Caki2 (cell line): ENCODE measurements around the gene MCC. TPM values are rescaled to one million over a fixed set of nuclear protein-coding genes. Genes with fewer than 3 reads are reported as not detected.
A peak's percentile ranks its signal among the peaks of the same experiment; 100 is the strongest.
"Not testable (repeated sequence)": the region's sequence is repeated elsewhere in the genome, so short reads cannot be mapped to it uniquely, and the experiment has no call there.

ENCODE experiments used
- DNase-seq: peaks from one replicate; pipeline ENCODE4 v3.0.0-alpha.2; 2015; ENCODE audit warnings: low read depth
- in situ Hi-C: cut with HindIII; loops from 2 replicates; pipeline ENCODE4 v1.10.0; 2016; ENCODE audit warnings: low sequenced_read_pairs, low pct_unique_long_range_greater_than_20kb, mixed read lengths
- total RNA-seq: library from RNA; depleted of rRNA; stranded (reverse); fragments of >200 nt; shearing (Covaris generic); gene quantifications from 2 replicates; pipeline ENCODE4 v1.2.3, GENCODE V29; 2014; ENCODE audit warnings: low replicate concordance

The MCC gene
- total RNA-seq, 1 experiment from 2014 or later = 0.20 TPM

- no peak for DNase-seq
- in situ Hi-C loops = no loop called here
Measured at GRCh38 chr5:113502073-113502472, 13.8 kb upstream of the MCC start.

- in situ Hi-C loops = no loop called here
- no peak for DNase-seq
Measured at GRCh38 chr5:113495422-113495841, 7.2 kb upstream of the MCC start.

GRCh38 chr5:113493446-113493845 is 5.2 kb upstream of the MCC start:
- no peak for DNase-seq
- in situ Hi-C loops = no loop called here

DNA sequence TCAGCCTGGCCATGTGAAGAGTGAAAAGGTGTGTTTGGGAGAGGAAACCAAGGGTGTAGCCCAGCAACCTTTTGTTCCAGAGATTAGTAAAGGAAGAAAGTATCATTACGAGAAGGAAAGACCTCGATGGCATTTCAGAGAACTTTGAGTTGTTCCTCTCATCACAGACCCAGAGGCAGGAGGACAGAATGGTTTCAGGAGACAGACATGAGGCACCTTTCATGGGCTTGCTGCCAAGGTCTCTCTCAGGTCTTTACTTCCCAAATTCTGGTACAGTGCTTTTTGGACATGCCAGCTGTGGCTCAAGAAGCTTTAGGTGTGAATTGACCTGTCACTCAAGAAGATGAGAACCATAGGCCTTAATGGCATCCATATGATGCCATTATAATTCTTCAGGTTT is 2.8 kb upstream of the MCC start:
- no peak for DNase-seq
- in situ Hi-C loops = no loop called here

DNA sequence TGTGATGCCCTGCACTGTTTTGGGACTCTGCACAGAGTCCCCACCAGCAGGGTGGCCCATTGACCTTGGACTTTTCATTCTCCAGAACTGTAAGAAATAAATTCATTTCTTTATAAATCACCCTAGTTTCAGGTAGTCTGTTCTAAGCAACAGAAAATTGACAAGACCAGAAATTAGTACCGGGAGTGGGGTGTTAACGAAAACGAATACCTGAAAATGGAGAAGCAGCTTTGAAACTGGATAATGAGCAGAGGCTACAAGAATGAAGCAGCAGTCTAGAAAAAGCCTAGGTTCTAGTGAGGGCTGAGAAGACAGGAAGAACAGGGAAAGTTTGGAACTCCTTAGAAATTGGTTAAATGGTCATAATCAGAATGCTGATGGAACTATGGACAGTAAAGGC is 2.1 kb upstream of the MCC start:
- DNase-seq = no peak
- in situ Hi-C loops = no loop called here

GRCh38 chr5:113489299-113489698 is 1.0 kb upstream of the MCC start:
- DNase-seq = peak; percentile 82
- in situ Hi-C loops = no loop called here

- in situ Hi-C loops = no loop called here
Measured at GRCh38 chr5:113488645-113489184, 462 bp upstream of the MCC start.

DNA sequence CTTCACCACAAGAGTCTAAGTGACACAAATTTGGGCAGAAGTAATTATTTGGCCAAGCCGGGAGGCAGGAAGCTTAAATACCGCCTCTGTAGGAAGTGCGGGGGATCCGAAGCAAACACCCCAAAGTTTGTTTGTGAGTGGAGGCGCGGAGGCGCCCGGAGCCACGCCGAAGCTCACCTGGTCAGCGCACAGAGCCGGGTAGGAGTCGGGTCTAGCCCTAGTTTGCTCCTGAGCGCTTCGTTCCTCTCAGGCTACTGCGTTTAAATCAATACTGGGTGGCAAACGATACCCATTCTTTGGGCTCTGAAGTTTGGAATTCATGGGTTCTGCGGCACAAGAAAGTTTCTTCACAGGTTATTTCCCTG is 855 bp downstream of the MCC start:
- in situ Hi-C loops = no loop called here
- peak; percentile 31 for DNase-seq

More at GRCh38 chr5:113488645-113489184, 462 bp upstream of the MCC start:
- no peak for DNase-seq

GRCh38 chr5:113480243-113480642 is 8.0 kb downstream of the MCC start:
- in situ Hi-C loops = no loop called here
- DNase-seq = no peak

GRCh38 chr5:113478691-113479090 is 9.6 kb downstream of the MCC start:
- in situ Hi-C loops = no loop called here
- no peak for DNase-seq

GRCh38 chr5:113474100-113474728 is 14.0 kb downstream of the MCC start:
- in situ Hi-C loops = no loop called here
- DNase-seq = no peak

GRCh38 chr5:113463032-113463431 is 25.2 kb downstream of the MCC start:
- in situ Hi-C loops = no loop called here
- DNase-seq = no peak

DNA sequence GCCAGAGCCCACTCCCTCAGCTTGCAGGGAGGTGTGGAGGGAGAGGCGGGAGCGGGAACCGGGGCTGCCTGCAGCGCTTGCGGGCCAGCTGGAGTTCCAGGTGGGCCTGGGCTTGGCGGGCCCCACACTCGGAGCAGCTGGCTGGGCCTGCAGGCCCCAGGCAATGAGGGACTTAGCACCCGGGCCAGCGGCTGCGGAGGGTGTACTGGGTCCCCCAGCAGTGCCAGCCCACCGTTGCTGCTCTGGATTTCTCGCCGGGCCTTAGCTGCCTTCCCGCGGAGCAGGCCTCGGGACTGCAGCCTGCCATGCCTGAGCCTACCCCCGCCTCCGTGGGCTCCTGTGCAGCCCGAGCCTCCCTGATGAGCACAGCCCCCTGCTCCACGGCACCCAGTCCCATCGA is 31.1 kb downstream of the MCC start:
- DNase-seq, in situ Hi-C loops: not testable (repeated sequence)

GRCh38 chr5:113452941-113453340 is 35.3 kb downstream of the MCC start:
- in situ Hi-C loops = no loop called here
- no peak for DNase-seq

- in situ Hi-C loops = no loop called here
- DNase-seq = no peak
Measured at GRCh38 chr5:113451797-113452196, 36.5 kb downstream of the MCC start.

DNA sequence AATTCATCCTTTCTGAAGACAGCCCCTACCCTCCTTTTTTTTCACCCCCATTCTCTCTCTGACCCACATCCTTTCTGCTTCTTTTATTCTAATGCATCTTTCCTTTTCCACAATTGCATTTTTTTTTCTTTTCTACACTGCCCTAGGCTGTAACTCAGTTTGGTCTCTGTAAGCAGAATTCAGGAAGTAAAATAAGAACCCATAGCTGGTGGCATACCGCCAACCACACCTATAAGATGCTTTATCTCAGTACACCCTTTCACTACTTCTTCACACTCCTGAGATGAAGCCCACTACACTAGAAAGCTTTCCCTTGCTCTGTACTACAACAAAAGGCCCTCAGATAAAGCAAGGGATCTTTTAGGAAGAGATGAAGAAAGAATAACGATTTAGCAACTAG is 37.3 kb downstream of the MCC start:
- no peak for DNase-seq
- in situ Hi-C loops = no loop called here

DNA sequence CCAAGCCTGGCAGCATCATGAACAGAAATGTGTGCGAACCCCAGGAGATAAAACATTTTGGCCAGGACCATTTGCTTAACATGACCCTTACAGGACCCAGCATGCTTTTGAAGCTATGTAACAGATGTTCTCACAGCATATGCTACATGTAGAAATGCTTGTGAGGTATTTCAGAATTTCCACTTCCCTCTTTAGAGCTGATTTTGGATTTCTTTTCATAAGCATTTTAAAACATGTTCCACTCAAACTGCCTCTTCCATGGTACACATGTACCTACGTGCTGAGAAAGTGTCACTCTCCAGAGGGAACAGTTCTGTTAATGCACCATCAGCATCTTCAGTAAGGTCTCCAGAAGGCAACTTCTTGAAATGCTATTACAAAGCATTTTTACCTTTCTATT is 37.8 kb downstream of the MCC start:
- in situ Hi-C loops = no loop called here
- DNase-seq = no peak

DNA sequence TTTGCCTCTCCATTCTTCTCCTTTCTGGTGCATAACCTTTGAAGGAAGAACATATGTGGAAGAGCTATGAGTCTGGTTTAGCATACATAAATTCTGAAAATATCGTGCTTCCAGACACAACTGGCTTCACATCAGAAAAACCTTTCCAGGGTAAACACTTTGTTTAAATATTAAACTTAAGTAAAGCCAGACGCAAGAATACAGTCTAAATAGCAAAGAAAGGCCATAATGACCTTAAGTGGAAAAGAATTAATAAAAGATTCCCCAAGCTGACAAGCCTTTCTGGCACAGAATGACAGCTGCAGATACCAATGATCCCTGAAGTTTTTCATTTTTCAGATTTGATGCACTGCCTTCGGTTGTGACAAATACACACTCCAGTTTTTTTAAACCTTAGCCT is 40.0 kb downstream of the MCC start:
- in situ Hi-C loops = no loop called here
- DNase-seq = no peak

DNA sequence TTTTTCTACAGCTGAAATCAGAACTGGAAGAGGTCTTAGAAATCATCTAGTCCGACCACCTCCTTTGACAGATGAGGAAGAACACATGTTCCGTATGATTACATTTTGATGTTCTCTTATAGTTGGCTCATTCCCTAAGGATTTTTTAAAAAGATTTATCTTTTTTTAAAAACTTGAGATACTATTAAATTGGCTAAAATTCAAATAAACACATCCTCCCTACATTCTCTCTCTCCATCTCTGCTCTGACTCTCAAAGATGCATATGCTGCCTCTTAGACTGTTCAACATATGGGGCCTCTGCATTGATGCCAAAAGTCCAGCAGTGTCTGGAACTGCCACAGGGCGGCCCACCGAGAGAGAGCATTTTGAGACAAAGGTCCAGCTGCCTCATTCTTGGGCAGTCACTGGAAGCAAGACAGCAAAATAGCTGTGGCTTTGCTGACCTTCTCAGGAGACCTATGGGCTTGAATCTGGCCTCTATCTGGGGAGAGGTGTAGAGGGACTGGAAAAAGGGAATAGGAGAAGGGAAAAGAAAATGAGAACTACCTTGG is 40.7 kb downstream of the MCC start:
- in situ Hi-C loops = no loop called here
- no peak for DNase-seq

DNA sequence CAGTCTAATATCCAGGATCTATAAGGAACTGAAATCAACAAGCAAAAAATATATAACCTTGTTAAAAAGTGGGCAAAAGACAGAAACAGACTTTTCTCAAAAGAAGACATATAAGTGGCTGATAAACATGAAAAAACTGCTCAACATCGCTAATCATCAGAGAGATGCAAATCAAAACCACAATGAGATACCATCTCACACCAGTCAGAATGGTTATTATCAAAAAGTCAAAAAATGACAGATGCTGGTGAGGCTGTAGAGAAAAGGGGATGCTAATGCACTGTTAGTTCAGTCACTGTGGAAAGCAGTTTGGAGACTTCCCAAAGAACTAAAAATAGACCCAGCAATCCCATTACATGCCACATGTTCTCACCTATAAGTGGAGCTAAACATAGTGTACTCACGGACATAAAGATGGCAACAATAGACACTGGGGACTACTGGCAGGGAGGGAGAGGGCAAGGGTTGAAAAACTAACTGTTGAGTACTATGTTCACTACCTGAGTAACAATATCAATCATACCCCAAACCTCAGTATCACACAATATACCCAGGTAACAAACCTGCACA is 41.8 kb downstream of the MCC start:
- in situ Hi-C loops = no loop called here
- no peak for DNase-seq
